Chondrocyte (in vitro differentiated cells): ENCODE measurements around the gene CACNG4. TPM values are rescaled to one million over a fixed set of nuclear protein-coding genes. Genes with fewer than 3 reads are reported as not detected.

Experiments used
- DNase-seq: peaks from one replicate; pipeline ENCODE4 v3.0.0; 2021; ENCODE audit warnings: mixed read lengths, low spot score
- H3K27ac Mint-ChIP-seq: one replicate; pipeline ENCODE4 v1.8.0; 2021; ENCODE audit warnings: mild to moderate bottlenecking, moderate library complexity, mixed read lengths; ENCODE audit not compliant: unreplicated experiment
- H3K27me3 Mint-ChIP-seq: 2 replicates; pipeline ENCODE4 v1.8.0; 2021; ENCODE audit warnings: low read depth, mixed read lengths
- H3K36me3 Mint-ChIP-seq: 2 replicates; pipeline ENCODE4 v1.8.0; 2021; ENCODE audit warnings: low read depth, mixed read lengths
- H3K4me1 Mint-ChIP-seq: 2 replicates; pipeline ENCODE4 v1.8.0; 2021; ENCODE audit warnings: low read depth, mild to moderate bottlenecking, mixed read lengths
- H3K4me3 Mint-ChIP-seq: one replicate; pipeline ENCODE4 v1.8.0; 2021; ENCODE audit warnings: mild to moderate bottlenecking, moderate library complexity, mixed read lengths; ENCODE audit not compliant: unreplicated experiment
- H3K9me3 Mint-ChIP-seq: 2 replicates; pipeline ENCODE4 v1.8.0; 2021; ENCODE audit warnings: low read depth, mixed read lengths
- total RNA-seq: library from RNA; stranded (reverse); gene quantifications from 3 replicates; pipeline ENCODE4 v1.2.1, GENCODE V29; 2021
- TF ChIP-seq, protein P1 (sequence below): fragments of 200-600 bp; sonication (generic); IDR thresholded peaks from 2 replicates; pipeline ENCODE4 v1.5.0; 2021; ENCODE audit warnings: antibody characterized with exemption, mild to moderate bottlenecking, moderate library complexity

Gene CACNG4
- total RNA-seq, 1 donor from 2014 or later: 2.9 TPM

DNA sequence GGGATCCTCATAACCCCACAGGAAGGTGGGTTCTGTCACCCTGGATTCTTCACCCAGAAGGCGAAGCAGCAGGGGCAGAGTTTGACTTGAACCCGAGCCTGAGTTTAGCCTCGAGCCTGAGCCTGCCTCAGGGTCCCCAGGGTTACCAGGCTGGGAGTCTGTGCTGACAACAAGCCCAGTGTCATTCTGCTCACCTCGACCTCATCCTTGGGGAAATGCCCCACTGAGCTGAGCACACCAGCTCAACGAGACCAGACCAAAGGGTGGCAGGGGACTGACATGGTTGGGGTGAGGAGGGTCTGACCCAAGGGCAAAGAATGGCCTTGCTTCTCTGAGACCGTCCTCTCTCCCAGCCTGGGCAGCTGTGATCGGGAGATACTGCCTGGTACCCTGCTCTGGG is 20.2 kb downstream of the CACNG4 start:
- Mint-ChIP-seq H3K27me3 (no peaks in the 10 kb centered on the region), H3K4me1 (peaks cover 5% of the 10 kb centered on the region)
- no peak for DNase-seq

DNA sequence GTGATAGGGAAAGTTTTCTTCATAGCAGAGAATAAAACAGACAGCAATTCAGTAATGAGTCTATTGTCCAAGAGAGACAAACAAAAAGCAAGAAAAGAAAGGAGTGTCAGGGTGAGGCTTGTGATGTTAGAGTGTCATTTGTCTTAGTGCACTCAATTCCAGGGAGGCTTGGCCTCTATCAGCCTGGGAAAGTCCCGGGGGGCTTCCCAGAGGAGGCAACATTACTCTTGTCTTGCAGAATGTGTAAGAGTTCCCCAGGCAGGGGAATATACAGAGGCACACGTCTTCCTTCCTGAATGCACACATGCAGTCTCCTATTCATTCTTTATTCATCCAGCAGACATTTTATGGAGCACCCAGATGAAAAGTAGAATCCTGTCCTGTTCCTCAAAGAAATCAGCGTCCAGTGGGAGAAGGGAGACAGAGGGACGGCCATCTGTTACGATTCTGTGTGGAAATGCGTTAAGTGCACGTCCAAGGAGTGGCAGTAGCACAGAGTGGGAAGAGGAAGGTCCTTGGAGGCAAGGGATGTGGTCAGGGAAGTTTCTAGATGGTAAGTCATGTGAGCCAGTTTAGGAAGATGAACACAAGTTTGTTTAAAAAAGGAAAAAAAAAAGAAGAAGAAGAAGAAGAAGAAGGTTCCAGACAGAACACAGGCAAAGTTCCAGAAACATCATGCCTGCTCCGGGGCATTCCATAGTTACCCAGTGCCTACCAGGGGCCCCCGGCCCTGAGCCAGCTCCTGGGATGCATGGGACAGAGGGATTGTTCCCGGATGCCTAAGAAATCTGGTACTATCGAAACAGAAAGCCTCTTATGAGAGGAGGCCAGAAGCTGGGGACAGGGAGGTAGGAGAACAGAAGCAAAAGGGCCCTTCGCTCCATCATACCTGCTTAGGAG is 21.1 kb downstream of the CACNG4 start:
- no peak overlapping the region for H3K27ac Mint-ChIP-seq
- peaks cover 2% of the 10 kb centered on the region for H3K36me3 Mint-ChIP-seq
- H3K4me1 Mint-ChIP-seq: no peaks in the 10 kb centered on the region
- DNase-seq: no peak
- no peaks in the 10 kb centered on the region for H3K9me3 Mint-ChIP-seq
- TF ChIP-seq, protein P1, sequence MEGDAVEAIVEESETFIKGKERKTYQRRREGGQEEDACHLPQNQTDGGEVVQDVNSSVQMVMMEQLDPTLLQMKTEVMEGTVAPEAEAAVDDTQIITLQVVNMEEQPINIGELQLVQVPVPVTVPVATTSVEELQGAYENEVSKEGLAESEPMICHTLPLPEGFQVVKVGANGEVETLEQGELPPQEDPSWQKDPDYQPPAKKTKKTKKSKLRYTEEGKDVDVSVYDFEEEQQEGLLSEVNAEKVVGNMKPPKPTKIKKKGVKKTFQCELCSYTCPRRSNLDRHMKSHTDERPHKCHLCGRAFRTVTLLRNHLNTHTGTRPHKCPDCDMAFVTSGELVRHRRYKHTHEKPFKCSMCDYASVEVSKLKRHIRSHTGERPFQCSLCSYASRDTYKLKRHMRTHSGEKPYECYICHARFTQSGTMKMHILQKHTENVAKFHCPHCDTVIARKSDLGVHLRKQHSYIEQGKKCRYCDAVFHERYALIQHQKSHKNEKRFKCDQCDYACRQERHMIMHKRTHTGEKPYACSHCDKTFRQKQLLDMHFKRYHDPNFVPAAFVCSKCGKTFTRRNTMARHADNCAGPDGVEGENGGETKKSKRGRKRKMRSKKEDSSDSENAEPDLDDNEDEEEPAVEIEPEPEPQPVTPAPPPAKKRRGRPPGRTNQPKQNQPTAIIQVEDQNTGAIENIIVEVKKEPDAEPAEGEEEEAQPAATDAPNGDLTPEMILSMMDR: no peak
- H3K4me3 Mint-ChIP-seq: no peak overlapping the region
- no peaks in the 10 kb centered on the region for H3K27me3 Mint-ChIP-seq

More for the DNA sequence above, 20.2 kb downstream of the CACNG4 start:
- no peak overlapping the region for H3K4me3 Mint-ChIP-seq
- H3K27ac Mint-ChIP-seq: no peak overlapping the region
- no peaks in the 10 kb centered on the region for H3K9me3 Mint-ChIP-seq
- peaks cover 2% of the 10 kb centered on the region for H3K36me3 Mint-ChIP-seq
- TF ChIP-seq, protein P1: no peak

DNA sequence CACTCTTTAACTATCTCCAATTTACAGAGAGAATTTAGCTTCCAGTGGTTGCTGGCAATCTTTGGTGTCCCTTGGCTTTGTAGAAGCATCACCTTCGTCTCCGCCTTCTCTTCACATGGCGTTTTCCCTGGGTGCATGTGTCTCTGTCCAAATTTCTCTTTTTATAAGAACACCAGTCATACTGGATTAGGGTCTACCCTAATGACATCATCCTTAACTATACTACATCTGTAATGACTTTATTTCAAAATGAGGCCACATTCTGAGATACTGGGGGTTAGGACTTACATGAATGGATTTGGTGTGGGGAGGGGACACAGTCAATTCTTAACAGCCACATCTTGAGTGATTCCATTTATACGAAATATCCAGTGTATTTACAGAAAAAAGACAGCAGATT is 22.2 kb downstream of the CACNG4 start:
- Mint-ChIP-seq H3K9me3 (no peaks in the 10 kb centered on the region), H3K36me3 (peaks cover 2% of the 10 kb centered on the region), H3K27ac (no peak overlapping the region), H3K4me3 (no peak overlapping the region), H3K4me1 (no peaks in the 10 kb centered on the region), H3K27me3 (no peaks in the 10 kb centered on the region)
- TF ChIP-seq, protein P1: no peak
- no peak for DNase-seq

DNA sequence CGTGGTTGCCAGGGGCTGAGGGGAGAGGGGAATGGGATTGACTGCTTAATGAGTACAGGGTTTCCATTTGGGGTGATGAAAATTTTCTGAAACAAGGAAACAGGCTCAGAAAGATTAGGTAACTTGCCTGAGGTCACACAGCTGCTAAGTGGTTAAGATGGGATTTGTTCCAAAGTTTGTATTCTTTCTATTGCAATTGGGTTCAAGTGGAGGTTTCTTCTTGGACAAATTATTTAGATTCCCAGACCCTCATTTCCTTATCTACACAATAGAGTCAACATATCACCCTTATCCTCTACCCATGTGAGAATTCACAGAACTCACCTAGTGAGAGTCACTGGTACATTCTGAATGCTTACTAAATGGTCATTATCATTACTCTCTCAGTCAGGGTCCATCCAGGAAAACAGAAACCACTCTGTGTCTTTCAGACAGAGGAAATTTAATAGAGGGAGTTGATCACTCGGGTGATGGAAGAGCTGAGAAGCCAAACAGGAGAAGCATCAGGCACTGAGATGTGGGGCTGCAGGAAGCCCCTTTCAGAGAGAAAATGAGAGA is 22.6 kb downstream of the CACNG4 start:
- H3K4me3 Mint-ChIP-seq: no peak overlapping the region
- H3K27me3 Mint-ChIP-seq: no peaks in the 10 kb centered on the region
- TF ChIP-seq, protein P1: no peak
- DNase-seq: no peak
- no peak overlapping the region for H3K27ac Mint-ChIP-seq
- H3K4me1 Mint-ChIP-seq: no peaks in the 10 kb centered on the region
- no peaks in the 10 kb centered on the region for H3K9me3 Mint-ChIP-seq
- H3K36me3 Mint-ChIP-seq: peaks cover 2% of the 10 kb centered on the region

DNA sequence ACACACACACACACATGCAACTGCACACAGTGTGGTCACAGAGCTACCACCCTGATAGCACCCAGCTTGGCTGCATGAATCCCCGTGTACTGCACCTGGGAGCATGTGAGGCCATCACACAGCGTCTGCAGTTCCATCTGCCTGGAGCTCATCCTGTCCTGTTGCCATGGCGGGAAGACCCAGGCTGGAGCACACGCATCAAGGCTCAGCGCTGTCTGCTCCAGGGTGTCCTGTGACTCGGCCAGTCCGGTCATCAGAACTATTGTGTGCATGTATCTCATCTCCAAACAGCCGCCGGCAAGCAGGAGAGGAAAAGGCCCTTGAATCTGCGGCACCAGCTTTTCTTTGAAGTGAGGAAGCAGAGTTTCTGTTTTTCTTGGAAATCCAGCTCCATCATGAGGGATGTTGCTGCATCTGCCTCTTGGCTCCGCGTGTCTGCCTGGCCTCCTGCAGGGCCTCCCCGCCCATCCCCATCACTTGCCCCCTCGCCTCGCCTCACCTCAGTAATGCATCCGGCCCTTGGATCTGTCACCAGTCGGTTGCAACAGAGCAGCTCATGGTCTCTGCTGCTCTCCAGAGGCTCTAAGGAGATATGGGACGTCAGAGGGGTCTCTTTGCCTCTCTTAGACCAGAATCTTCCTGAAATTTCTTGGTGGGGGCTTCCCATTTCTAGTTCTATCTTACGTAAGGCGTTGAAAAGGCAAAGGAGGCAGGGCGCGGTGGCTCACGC is 23.7 kb downstream of the CACNG4 start:
- Mint-ChIP-seq H3K4me3 (no peak overlapping the region), H3K4me1 (no peaks in the 10 kb centered on the region), H3K9me3 (no peaks in the 10 kb centered on the region), H3K36me3 (peaks cover 2% of the 10 kb centered on the region), H3K27me3 (no peaks in the 10 kb centered on the region), H3K27ac (no peak overlapping the region)
- TF ChIP-seq, protein P1: no peak
- no peak for DNase-seq
